ENCODE data around the gene DRC7. TPM values are rescaled to one million over a fixed set of nuclear protein-coding genes. Genes with fewer than 3 reads are reported as not detected.
A peak's percentile ranks its signal among the peaks of the same experiment; 100 is the strongest.

Gene DRC7
- total and polyA plus RNA-seq, 7 donors, result not detected

GRCh38 chr16:57747496-57747895, 52.9 kb downstream of the DRC7 start:
- no peak for TF ChIP-seq CTCF (IDR thresholded peaks at IDR 0.05)
- intact Hi-C loops (cut with DNase I), result no loop called here
- Histone ChIP-seq H3K27me3 (ENCODE audit: insufficient read depth in 3 of 3, low read length in 2 of 3) (no peaks in the 10 kb centered on the region), H3K36me3 (ENCODE audit: insufficient read depth in 1 of 2, low read depth in 1 of 2) (peaks cover 0 to 29% of the 10 kb centered on the region in 2 donors), H3K4me3 (no peak overlapping the region), H3K4me1 (no peaks in the 10 kb centered on the region), H3K27ac (no peak overlapping the region), H3K9me3 (no peaks in the 10 kb centered on the region)
- WGBS, 3 donors, result 95 to 98% (median 96%) methylated on average over 12 of the region's 12 CpGs
- ATAC-seq (no peak), DNase-seq (peak in 1 of 2 donors; percentile 24)

- H3K4me1 ChIP-seq, result no peaks in the 10 kb centered on the region
- intact Hi-C loops (cut with DNase I), result no loop called here
- H3K27me3 ChIP-seq (ENCODE audit: insufficient read depth in 3 of 3, low read length in 2 of 3), result no peaks in the 10 kb centered on the region
- TF ChIP-seq CTCF (IDR thresholded peaks at IDR 0.05), result no peak
- no peak overlapping the region for H3K27ac ChIP-seq
- no peaks in the 10 kb centered on the region for H3K9me3 ChIP-seq
- DNase-seq (peak in 1 of 2 donors; percentile 28), ATAC-seq (no peak)
- peaks cover 0 to 33% of the 10 kb centered on the region in 2 donors for H3K36me3 ChIP-seq (ENCODE audit: insufficient read depth in 1 of 2, low read depth in 1 of 2)
- H3K4me3 ChIP-seq, result no peak overlapping the region
- WGBS, 3 donors, result 90 to 96% (median 95%) methylated on average over 6 of the region's 6 CpGs
Measured at GRCh38 chr16:57747996-57748395, 53.4 kb downstream of the DRC7 start.

- ATAC-seq, result no peak
- H3K4me3 ChIP-seq, result no peak overlapping the region
- H3K4me1 ChIP-seq, result no peaks in the 10 kb centered on the region
- peaks cover 0 to 39% of the 10 kb centered on the region in 2 donors for H3K36me3 ChIP-seq (ENCODE audit: insufficient read depth in 1 of 2, low read depth in 1 of 2)
- WGBS, 3 donors, result 81 to 85% (median 81%) methylated on average over 11 of the region's 11 CpGs
- H3K9me3 ChIP-seq, result no peaks in the 10 kb centered on the region
- TF ChIP-seq CTCF (IDR thresholded peaks at IDR 0.05), result no peak
- intact Hi-C loops (cut with DNase I), result no loop called here
- no peaks in the 10 kb centered on the region for H3K27me3 ChIP-seq (ENCODE audit: insufficient read depth in 3 of 3, low read length in 2 of 3)
- H3K27ac ChIP-seq, result no peak overlapping the region
- peak in 1 of 2 donors; percentile 11 for DNase-seq
Measured at GRCh38 chr16:57748596-57748995, 54.0 kb downstream of the DRC7 start.

- peaks cover 0 to 40% of the 10 kb centered on the region in 2 donors for H3K36me3 ChIP-seq (ENCODE audit: insufficient read depth in 1 of 2, low read depth in 1 of 2)
- peak in 1 of 2 donors; percentile 6 for DNase-seq
Measured at GRCh38 chr16:57749101-57749692, 54.6 kb downstream of the DRC7 start.

More at GRCh38 chr16:57749101-57749692, 54.6 kb downstream of the DRC7 start:
- Histone ChIP-seq H3K4me3 (no peak overlapping the region), H3K27ac (no peak overlapping the region), H3K4me1 (no peaks in the 10 kb centered on the region), H3K27me3 (ENCODE audit: insufficient read depth in 3 of 3, low read length in 2 of 3) (no peaks in the 10 kb centered on the region), H3K9me3 (no peaks in the 10 kb centered on the region)
- 91 to 97% (median 95%) methylated on average over 3 of the region's 3 CpGs for WGBS, 3 donors
- intact Hi-C loops (cut with DNase I), result no loop called here
- ATAC-seq, result no peak
- TF ChIP-seq CTCF (IDR thresholded peaks at IDR 0.05), result no peak

Data from psoas muscle (tissue), 8 donors.